Myocyte (in vitro differentiated cells): Measurements from ENCODE around the gene RAD23A. TPM values are rescaled to one million over a fixed set of nuclear protein-coding genes. Genes with fewer than 3 reads are reported as not detected.
"Not testable (repeated sequence)": the region's sequence is repeated elsewhere in the genome, so short reads cannot be mapped to it uniquely, and the experiment has no call there.

ENCODE experiments used
- DNase-seq: peaks from one replicate; pipeline ENCODE4 v3.0.0-alpha.2; 2012; ENCODE audit warnings: low read depth
- polyA plus RNA-seq: library from polyadenylated mRNA; unstranded; fragments of >200 nt; gene quantifications from one replicate; pipeline ENCODE4 v1.2.1, GENCODE V29; 2012; ENCODE audit warnings: missing spikeins
- total RNA-seq: library from RNA; depleted of rRNA; stranded (reverse); fragments of >200 nt; gene quantifications from 2 replicates; pipeline ENCODE4 v1.2.3, GENCODE V29; 2014

Gene RAD23A
- total RNA-seq = 199 and 236 TPM in 2 replicates
- polyA plus RNA-seq = 170 TPM

GRCh38 chr19:12945479-12946091 is at the start of gene RAD23A:
RAD23A (plus strand) TSS chr19:12945862; CDS start chr19:12945949, 87 bp downstream.
- peak; percentile 99 for DNase-seq

- DNase-seq = no peak
Observed at GRCh38 chr19:12896460-12896859, 49.2 kb upstream of the RAD23A start.

GRCh38 chr19:12899891-12900518 is 45.7 kb upstream of the RAD23A start:
- no peak for DNase-seq

- no peak for DNase-seq
Observed at GRCh38 chr19:12907166-12907565, 38.5 kb upstream of the RAD23A start.

GRCh38 chr19:12912571-12912970 is 33.1 kb upstream of the RAD23A start:
- DNase-seq = no peak

- DNase-seq = peak; percentile 43
Observed at GRCh38 chr19:12913011-12913561, 32.6 kb upstream of the RAD23A start.

GRCh38 chr19:12913851-12914690 is 31.6 kb upstream of the RAD23A start:
- no peak for DNase-seq

- not testable (repeated sequence) for DNase-seq
Observed at GRCh38 chr19:12915860-12916259, 29.8 kb upstream of the RAD23A start.

GRCh38 chr19:12918253-12918652 is 27.4 kb upstream of the RAD23A start:
- no peak for DNase-seq

GRCh38 chr19:12921047-12921446 is 24.6 kb upstream of the RAD23A start:
- DNase-seq = no peak

- DNase-seq = no peak
Observed at GRCh38 chr19:12922959-12923358, 22.7 kb upstream of the RAD23A start.

GRCh38 chr19:12924621-12925310 is 20.9 kb upstream of the RAD23A start:
- no peak for DNase-seq

- no peak for DNase-seq
Observed at GRCh38 chr19:12930002-12930645, 15.5 kb upstream of the RAD23A start.

- DNase-seq = no peak
Observed at GRCh38 chr19:12932392-12933286, 13.0 kb upstream of the RAD23A start.

- peak; percentile 92 for DNase-seq
Observed at GRCh38 chr19:12933287-12934072, 12.2 kb upstream of the RAD23A start, which contains the start of gene FARSA. FARSA (minus strand) TSS chr19:12933711; CDS start chr19:12933696, 15 bp downstream.

- DNase-seq = no peak
Observed at GRCh38 chr19:12935071-12935470, 10.6 kb upstream of the RAD23A start.

GRCh38 chr19:12936582-12936981 is 9.1 kb upstream of the RAD23A start:
- DNase-seq = no peak

GRCh38 chr19:12937093-12937926 is 8.4 kb upstream of the RAD23A start:
- no peak for DNase-seq
